ENCODE data around the gene FAM193A. TPM values are rescaled to one million over a fixed set of nuclear protein-coding genes. Genes with fewer than 3 reads are reported as not detected.
"Not testable (repeated sequence)": the region's sequence is repeated elsewhere in the genome, so short reads cannot be mapped to it uniquely, and the experiment has no call there.

The FAM193A gene
- total RNA-seq, 1 donor from 2014 or later = 14.6 TPM

DNA sequence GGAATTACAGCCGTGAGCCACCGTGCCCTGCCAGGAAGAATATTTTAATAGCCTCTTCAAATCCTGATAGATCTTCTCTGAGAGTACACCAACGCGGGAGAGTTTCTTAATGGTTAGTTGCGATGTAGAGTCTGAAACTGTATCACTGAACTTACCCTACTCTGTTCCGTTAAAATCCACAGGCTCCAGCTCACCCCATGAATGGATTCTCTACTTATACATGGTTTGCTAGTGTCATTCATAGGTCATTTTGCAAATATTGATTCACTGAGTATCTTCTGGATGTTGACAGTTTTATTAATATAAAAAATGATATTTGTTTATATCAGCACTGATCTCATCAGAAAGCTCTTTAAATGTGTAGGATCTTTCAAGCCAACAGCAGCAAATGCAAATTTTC is 99.9 kb downstream of the FAM193A start:
- no peak overlapping the region for H3K4me3 ChIP-seq (ENCODE audit: low read depth, low read length)
- DNase-seq (ENCODE audit: low read depth) = no peak
- TF ChIP-seq, protein P1, sequence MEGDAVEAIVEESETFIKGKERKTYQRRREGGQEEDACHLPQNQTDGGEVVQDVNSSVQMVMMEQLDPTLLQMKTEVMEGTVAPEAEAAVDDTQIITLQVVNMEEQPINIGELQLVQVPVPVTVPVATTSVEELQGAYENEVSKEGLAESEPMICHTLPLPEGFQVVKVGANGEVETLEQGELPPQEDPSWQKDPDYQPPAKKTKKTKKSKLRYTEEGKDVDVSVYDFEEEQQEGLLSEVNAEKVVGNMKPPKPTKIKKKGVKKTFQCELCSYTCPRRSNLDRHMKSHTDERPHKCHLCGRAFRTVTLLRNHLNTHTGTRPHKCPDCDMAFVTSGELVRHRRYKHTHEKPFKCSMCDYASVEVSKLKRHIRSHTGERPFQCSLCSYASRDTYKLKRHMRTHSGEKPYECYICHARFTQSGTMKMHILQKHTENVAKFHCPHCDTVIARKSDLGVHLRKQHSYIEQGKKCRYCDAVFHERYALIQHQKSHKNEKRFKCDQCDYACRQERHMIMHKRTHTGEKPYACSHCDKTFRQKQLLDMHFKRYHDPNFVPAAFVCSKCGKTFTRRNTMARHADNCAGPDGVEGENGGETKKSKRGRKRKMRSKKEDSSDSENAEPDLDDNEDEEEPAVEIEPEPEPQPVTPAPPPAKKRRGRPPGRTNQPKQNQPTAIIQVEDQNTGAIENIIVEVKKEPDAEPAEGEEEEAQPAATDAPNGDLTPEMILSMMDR (conservative IDR thresholded peaks at IDR 0.05; ENCODE audit: low read depth, low read length) = no peak

DNA sequence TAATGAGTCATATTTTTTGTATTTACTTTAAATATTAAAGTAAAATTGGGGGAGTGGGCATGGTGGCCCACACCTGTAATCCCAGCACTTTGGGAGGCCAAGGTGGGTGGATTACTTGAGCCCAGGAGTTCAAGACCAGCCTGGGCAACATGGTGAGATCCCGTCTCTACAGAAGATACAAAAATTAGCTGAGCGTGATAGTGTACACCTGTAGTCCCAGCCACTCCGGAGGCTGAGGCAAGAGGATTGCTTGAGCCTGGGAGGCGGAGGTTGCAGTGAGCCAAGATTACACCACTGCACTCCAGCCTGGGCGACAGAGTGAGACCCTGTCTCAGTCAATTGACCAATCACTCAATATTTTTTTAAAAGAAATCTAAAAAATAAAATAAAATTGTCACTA is 100.5 kb downstream of the FAM193A start:
- not testable (repeated sequence) for H3K4me3 ChIP-seq (ENCODE audit: low read depth, low read length); DNase-seq (ENCODE audit: low read depth)

DNA sequence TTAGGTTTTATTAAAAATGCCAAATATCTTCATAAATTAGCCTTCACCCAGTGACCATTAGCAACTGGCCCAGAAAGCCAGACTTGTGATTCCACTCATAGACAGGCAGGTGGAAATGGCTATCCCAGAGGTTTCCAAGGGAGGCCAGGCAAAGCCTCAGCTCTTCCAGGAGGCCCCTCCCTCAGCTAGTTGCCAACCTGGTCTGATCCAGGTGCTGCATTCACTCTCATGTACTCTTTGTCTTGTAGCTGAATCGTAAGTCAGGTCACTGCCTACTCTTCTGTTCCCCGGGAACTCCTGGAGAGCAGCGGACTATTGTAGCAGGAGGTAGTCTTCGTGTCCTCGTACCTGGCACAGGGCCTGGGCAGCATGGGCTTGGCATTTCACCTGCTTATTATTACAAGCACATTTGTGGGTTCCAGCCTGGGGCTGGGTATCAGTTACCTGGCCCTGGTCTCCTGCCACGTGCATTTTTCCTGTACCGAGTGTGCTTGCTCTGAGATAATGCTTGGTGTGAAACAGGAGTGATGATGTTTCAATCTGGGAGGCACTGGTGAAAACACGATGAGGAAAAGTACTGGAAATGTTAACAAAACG is 101.6 kb downstream of the FAM193A start:
- H3K4me3 ChIP-seq (ENCODE audit: low read depth, low read length) = no peak overlapping the region
- TF ChIP-seq, protein P1 (conservative IDR thresholded peaks at IDR 0.05; ENCODE audit: low read depth, low read length) = no peak
- no peak for DNase-seq (ENCODE audit: low read depth)

DNA sequence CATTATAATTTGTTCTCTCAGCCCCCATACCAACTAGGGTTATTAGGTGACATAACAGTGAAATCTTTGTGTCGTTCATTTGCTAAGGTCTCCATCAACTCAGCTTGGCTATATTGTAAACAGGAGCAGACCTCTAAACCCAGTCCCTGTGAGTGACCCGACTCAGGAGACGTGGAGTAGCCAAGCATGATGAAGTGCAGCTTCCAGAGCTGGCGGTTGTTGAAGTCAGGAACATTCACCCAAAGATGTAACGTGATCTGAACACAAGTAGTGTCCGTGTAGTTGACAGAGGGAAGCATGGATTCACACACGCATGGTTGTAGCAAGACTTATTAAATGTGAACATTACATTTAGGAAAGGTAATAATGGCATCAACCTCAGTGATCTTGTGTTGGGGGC is 102.3 kb downstream of the FAM193A start:
- no peak overlapping the region for H3K4me3 ChIP-seq (ENCODE audit: low read depth, low read length)
- TF ChIP-seq, protein P1 (conservative IDR thresholded peaks at IDR 0.05; ENCODE audit: low read depth, low read length) = no peak
- DNase-seq (ENCODE audit: low read depth) = no peak

DNA sequence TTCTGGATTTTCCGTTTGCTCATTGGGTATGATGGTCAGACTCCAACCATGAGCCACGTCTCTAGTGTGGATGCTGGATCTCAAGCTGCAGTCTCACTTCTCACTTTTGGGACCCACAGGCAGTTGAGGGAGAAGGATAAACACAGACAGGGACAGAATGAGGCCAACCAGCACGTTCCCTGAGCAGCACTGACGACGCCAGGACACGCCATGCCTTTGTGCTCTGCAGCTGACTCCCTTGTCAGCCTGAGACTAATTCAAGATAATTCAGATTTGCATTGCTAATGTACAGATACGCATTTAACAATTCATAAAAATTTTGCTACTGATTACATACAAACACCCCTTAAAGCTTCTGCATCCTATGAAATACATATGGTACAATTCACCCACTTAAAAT is 106.5 kb downstream of the FAM193A start:
- TF ChIP-seq, protein P1 (conservative IDR thresholded peaks at IDR 0.05; ENCODE audit: low read depth, low read length) = no peak
- H3K4me3 ChIP-seq (ENCODE audit: low read depth, low read length) = no peak overlapping the region
- no peak for DNase-seq (ENCODE audit: low read depth)

DNA sequence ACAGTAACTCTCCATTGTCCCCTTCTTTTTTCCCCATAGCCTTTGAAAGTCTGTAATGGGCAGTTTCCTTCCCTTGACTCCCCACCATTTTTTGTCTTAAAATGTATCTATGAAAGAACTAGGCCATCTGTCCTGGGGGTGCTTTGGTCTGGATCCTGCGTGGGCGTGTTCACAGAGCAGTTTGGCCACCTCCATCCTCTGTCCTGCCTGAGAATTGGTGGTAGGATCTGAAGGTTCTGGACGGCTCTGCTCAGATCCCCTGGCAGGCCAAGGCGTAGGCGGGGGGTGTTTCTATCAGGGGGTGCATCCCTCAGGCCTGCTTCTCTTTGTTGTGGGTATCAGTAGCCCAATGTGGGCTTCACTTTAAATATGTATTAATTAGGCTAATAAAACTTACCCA is 107.1 kb downstream of the FAM193A start:
- DNase-seq (ENCODE audit: low read depth) = no peak
- TF ChIP-seq, protein P1 (conservative IDR thresholded peaks at IDR 0.05; ENCODE audit: low read depth, low read length) = no peak
- H3K4me3 ChIP-seq (ENCODE audit: low read depth, low read length) = no peak overlapping the region

DNA sequence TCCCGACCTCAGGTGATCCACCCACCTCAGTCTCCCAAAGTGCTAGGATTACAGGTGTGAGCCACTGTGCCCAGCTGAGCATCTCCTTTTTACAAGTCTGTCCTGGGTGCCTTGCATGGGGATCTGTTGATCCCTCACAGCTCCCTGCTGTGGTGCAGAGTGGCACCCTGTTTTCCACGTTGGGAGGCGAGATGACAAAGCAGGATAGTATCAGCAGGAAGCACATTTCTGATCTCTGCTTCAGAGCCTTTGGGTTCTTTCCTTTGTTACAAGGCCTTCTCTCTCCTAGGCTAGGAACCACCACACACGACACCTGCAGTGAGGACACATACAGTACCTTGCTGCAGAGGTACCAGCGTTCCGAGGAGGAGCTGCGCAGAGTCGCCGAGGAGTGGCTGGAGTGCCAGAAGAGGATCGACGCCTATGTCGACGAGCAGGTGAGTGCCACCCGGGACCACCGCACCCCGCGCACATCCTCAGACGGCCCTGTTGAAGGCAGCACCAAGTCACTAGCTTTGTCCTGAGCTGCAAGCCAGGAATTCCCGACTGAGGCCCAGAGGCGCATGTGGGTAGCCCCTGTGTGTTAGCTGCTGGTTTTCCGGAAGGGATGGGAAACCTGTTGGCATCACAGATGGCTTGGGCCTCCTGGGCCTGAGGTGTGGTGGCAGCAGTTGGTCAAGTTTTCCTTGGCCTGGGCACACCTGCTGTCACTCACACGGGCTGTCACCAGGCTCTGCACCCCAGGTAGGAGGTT is 110.1 kb downstream of the FAM193A start:
- DNase-seq (ENCODE audit: low read depth) = no peak
- TF ChIP-seq, protein P1 (conservative IDR thresholded peaks at IDR 0.05; ENCODE audit: low read depth, low read length) = no peak

More for the DNA sequence above, 110.1 kb downstream of the FAM193A start:
- no peak overlapping the region for H3K4me3 ChIP-seq (ENCODE audit: low read depth, low read length)

Data from epithelial cell of proximal tubule (primary cell).